ENCODE measurements around the gene HOPX. TPM values are rescaled to one million over a fixed set of nuclear protein-coding genes. Genes with fewer than 3 reads are reported as not detected.

Gene HOPX
- total RNA-seq, 3 donors from 2014 or later (not counting 1 experiment from before 2014, with no cell fraction given), result 152 to 240 (median 167) TPM

GRCh38 chr4:56688094-56688647 lies 7.1 kb upstream of the HOPX start:
- H3K4me1 Mint-ChIP-seq, result peaks cover 3 to 9% of the 10 kb centered on the region in 2 donors
- no peak for TF ChIP-seq CTCF (IDR thresholded peaks at IDR 0.05)
- no peaks in the 10 kb centered on the region for H3K4me1 ChIP-seq (ENCODE audit: control insufficient read depth, insufficient read depth, low read length)
- ATAC-seq, result no peak
- no peaks in the 10 kb centered on the region for H3K9me3 ChIP-seq (ENCODE audit: control insufficient read depth, insufficient read depth, low read length)
- no peaks in the 10 kb centered on the region for H3K9me3 Mint-ChIP-seq
- H3K27me3 ChIP-seq (ENCODE audit: control insufficient read depth, insufficient read depth, low read length), result no peaks in the 10 kb centered on the region
- no peak for DNase-seq
- peaks cover 14 to 19% of the 10 kb centered on the region in 2 donors for H3K27me3 Mint-ChIP-seq (ENCODE audit: low read depth in 2 of 2)
- no peak overlapping the region for H3K4me3 ChIP-seq (ENCODE audit: low read length)
- no peaks in the 10 kb centered on the region for H3K36me3 ChIP-seq (ENCODE audit: control insufficient read depth, insufficient read depth, low read length)
- H3K27ac ChIP-seq (ENCODE audit: low read length), result no peak overlapping the region
- H3K36me3 Mint-ChIP-seq, result no peaks in the 10 kb centered on the region
- H3K4me3 Mint-ChIP-seq, result no peak overlapping the region
- no peak overlapping the region for H3K27ac Mint-ChIP-seq
- intact Hi-C loops (cut with micrococcal nuclease), result no loop called here
- WGBS (ENCODE audit: insufficient coverage), result 16% methylated on average over 2 of the region's 2 CpGs

DNA sequence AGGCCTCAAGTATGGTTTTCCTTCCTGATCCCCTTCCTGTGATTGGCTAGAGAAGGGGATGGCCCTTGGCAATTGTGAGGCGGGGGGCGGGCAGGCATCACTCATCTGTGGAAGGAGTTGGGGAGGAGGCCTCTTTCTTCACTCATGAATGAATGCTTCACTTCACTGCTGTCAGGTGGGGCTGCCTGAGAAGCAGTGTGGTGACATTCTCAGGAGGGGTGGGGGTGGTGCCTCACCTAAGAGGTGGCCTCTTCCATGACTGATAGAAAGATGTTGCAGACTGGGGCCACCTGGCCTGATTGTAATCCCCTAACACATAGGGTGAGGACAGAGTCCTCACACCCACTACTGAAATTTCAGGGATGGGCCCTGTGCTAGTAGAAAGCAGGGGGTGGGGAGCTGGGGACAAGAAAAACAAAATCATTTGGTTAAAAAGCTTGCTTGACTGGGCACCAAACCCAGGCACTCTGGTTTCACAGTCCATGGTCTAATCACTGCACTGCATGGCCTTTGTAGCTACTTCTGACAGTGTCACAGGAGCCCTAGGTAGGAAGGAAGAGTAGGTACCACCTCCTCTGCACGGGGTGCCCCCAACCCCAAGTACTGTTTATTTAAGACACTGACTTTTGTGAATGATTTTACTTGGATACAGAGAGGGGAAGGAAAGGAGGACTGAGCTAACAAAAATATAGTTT lies 5.6 kb upstream of the HOPX start:
- H3K27me3 ChIP-seq (ENCODE audit: control insufficient read depth, insufficient read depth, low read length), result no peaks in the 10 kb centered on the region
- 86% methylated on average over 3 of the region's 3 CpGs for WGBS (ENCODE audit: insufficient coverage)
- no peak for DNase-seq
- no peaks in the 10 kb centered on the region for H3K4me1 ChIP-seq (ENCODE audit: control insufficient read depth, insufficient read depth, low read length)
- no peaks in the 10 kb centered on the region for H3K9me3 ChIP-seq (ENCODE audit: control insufficient read depth, insufficient read depth, low read length)
- TF ChIP-seq CTCF (IDR thresholded peaks at IDR 0.05), result no peak
- intact Hi-C loops (cut with micrococcal nuclease), result no loop called here
- Mint-ChIP-seq H3K27ac (no peak overlapping the region), H3K9me3 (no peaks in the 10 kb centered on the region), H3K4me1 (peaks cover 8 to 13% of the 10 kb centered on the region in 2 donors), H3K36me3 (no peaks in the 10 kb centered on the region), H3K27me3 (ENCODE audit: low read depth in 2 of 2) (peaks cover 19 to 23% of the 10 kb centered on the region in 2 donors), H3K4me3 (no peak overlapping the region)
- no peak overlapping the region for H3K4me3 ChIP-seq (ENCODE audit: low read length)
- no peak for ATAC-seq
- H3K27ac ChIP-seq (ENCODE audit: low read length), result no peak overlapping the region
- H3K36me3 ChIP-seq (ENCODE audit: control insufficient read depth, insufficient read depth, low read length), result no peaks in the 10 kb centered on the region

GRCh38 chr4:56684320-56685050 lies 3.4 kb upstream of the HOPX start:
- H3K36me3 Mint-ChIP-seq, result no peaks in the 10 kb centered on the region
- TF ChIP-seq CTCF (IDR thresholded peaks at IDR 0.05), result no peak
- no peak overlapping the region for H3K27ac Mint-ChIP-seq
- no peak overlapping the region for H3K4me3 Mint-ChIP-seq
- H3K36me3 ChIP-seq (ENCODE audit: control insufficient read depth, insufficient read depth, low read length), result no peaks in the 10 kb centered on the region
- no peaks in the 10 kb centered on the region for H3K27me3 ChIP-seq (ENCODE audit: control insufficient read depth, insufficient read depth, low read length)
- peaks cover 5% of the 10 kb centered on the region for H3K4me1 ChIP-seq (ENCODE audit: control insufficient read depth, insufficient read depth, low read length)
- DNase-seq (no peak), ATAC-seq (no peak)
- H3K27me3 Mint-ChIP-seq (ENCODE audit: low read depth in 2 of 2), result peaks cover 26 to 34% of the 10 kb centered on the region in 2 donors
- peaks cover 16 to 20% of the 10 kb centered on the region in 2 donors for H3K4me1 Mint-ChIP-seq
- no peaks in the 10 kb centered on the region for H3K9me3 Mint-ChIP-seq
- no peaks in the 10 kb centered on the region for H3K9me3 ChIP-seq (ENCODE audit: control insufficient read depth, insufficient read depth, low read length)
- 88% methylated on average over 3 of the region's 4 CpGs for WGBS (ENCODE audit: insufficient coverage)
- intact Hi-C loops (cut with micrococcal nuclease), result no loop called here
- no peak overlapping the region for H3K4me3 ChIP-seq (ENCODE audit: low read length)
- H3K27ac ChIP-seq (ENCODE audit: low read length), result no peak overlapping the region
